ENCODE measurements around the gene LYRM4. TPM values are rescaled to one million over a fixed set of nuclear protein-coding genes. Genes with fewer than 3 reads are reported as not detected.

Gene LYRM4
- total RNA-seq, 2 experiments from 2014 or later: 44.3 to 45.7 TPM

DNA sequence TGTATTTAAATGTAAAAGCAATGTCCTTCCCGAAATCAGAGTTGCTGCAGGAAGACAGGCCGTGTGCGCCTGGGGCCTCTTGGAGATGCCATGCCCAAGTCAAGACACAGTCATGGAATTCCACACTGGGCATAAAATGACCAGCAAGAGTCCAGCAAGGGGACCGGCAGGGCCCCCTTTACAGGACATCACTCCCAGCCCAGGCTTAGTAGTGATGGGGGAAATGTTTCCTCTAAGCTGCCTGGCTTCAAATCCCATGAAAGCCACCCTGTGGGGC is 177.5 kb downstream of the LYRM4 start:
- no peak for DNase-seq
- Mint-ChIP-seq H3K4me1 (peaks cover 2% of the 10 kb centered on the region), H3K9me3 (no peaks in the 10 kb centered on the region), H3K36me3 (no peaks in the 10 kb centered on the region), H3K27me3 (peaks cover 51% of the 10 kb centered on the region), H3K4me3 (no peak overlapping the region), H3K27ac (no peak overlapping the region)

DNA sequence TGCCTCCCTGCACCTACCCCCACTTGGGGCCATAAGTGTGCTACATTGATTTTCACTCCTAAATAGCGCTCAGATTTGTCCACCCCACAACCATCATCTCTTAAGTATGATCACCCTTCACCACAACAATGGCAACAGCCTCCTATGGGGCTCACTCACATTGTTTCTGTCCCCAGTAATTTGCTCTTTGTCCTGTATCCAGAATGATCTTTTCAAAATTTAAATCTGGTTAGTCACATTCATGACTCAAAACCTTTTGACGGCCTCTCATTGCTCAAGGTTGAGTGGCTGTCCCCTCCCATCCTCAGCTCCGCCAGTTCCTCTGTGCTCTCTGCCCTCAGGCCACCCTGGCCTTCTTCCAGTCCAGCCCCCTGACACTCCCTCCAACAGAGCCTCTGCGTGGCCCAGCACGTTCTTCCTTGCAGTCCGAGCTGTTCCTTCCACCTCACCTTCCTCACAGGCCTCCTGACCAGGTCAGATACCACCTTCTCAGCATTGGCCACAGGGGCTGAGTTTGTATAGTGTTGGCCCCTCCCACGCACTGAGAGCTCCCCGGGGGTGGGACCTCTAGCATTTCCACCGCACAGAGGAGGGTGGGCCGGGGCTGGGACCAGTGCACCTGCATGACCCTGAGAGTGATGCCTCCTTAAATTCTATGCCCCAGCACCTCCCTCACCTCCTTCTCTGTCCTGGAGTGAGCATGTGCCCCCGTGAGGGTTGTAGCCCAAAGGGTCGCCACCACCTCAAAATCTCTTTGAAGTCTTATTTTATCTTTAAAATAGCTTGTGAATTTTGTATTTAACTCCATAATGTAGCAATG is 178.1 kb downstream of the LYRM4 start:
- peaks cover 46% of the 10 kb centered on the region for H3K27me3 Mint-ChIP-seq

DNA sequence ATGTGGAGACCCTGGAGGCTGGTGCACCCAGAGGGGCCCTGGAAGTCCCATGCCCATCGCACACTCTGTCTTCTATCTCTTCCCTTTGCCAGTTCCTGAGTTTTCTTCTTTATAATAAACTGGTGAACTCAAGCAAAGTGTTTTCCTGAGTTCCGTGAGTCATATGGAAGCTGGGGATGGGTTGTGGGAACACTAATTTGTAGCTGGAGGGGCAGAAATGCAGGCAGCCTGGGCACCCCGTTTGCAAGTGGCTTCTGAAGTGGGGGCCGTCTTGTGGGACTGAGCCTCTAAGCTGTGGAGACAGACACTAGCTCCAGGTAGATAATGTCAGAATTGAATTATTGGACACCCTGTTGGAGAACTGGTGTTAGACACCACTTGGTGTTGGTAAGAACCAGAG is 178.8 kb downstream of the LYRM4 start:
- H3K27me3 Mint-ChIP-seq: peaks cover 39% of the 10 kb centered on the region
- no peaks in the 10 kb centered on the region for H3K9me3 Mint-ChIP-seq
- H3K4me3 Mint-ChIP-seq: no peak overlapping the region
- H3K4me1 Mint-ChIP-seq: peaks cover 2% of the 10 kb centered on the region
- no peak overlapping the region for H3K27ac Mint-ChIP-seq
- no peaks in the 10 kb centered on the region for H3K36me3 Mint-ChIP-seq
- no peak for DNase-seq

More for the DNA sequence above, 178.1 kb downstream of the LYRM4 start:
- Mint-ChIP-seq H3K36me3 (no peaks in the 10 kb centered on the region), H3K9me3 (no peaks in the 10 kb centered on the region), H3K4me3 (no peak overlapping the region), H3K27ac (no peak overlapping the region), H3K4me1 (peaks cover 2% of the 10 kb centered on the region)
- no peak for DNase-seq

DNA sequence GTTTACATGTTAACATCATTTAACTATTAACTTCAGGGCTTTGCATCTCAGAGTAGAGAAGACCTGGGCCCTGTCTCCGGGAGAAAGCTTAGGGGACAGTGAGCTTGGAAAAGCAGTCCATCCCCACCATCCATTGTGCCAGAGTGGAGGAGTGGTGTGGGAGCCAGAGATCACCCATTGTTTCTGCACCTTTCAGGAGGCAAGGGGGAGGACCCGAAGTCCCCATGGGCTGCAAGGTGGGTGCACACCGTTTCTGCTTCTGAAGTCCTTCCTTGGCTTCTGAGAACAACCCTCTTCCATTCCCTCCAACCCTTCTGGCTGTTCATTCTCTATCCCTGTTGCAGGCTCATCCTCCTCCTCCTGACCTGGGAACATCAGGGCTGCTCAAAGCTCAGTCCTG is 179.6 kb downstream of the LYRM4 start:
- Mint-ChIP-seq H3K4me3 (no peak overlapping the region), H3K27ac (no peak overlapping the region), H3K9me3 (no peaks in the 10 kb centered on the region), H3K27me3 (peaks cover 31% of the 10 kb centered on the region), H3K36me3 (no peaks in the 10 kb centered on the region), H3K4me1 (no peaks in the 10 kb centered on the region)
- DNase-seq: no peak

DNA sequence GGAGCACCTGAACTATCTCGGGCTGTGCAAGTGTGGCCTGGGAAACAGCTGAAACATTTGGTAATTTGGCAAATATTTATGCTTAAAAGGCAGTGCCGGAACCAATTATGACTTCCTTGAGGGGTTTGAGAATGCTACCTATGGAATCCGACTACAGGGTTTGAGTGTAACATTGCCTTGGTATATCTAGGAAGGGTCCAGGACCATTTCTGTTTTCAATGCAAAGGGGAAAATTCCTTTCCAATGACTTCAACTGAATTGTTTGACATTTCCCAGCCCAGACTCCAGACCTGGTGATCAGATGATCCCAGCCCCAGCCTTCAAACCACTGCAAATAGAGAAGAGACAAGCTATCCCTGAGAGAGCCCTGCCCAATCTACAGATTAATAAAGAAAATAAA is 180.2 kb downstream of the LYRM4 start:
- Mint-ChIP-seq H3K36me3 (no peaks in the 10 kb centered on the region), H3K27ac (no peak overlapping the region), H3K27me3 (peaks cover 29% of the 10 kb centered on the region), H3K4me3 (no peak overlapping the region), H3K9me3 (no peaks in the 10 kb centered on the region), H3K4me1 (no peaks in the 10 kb centered on the region)
- DNase-seq: no peak

DNA sequence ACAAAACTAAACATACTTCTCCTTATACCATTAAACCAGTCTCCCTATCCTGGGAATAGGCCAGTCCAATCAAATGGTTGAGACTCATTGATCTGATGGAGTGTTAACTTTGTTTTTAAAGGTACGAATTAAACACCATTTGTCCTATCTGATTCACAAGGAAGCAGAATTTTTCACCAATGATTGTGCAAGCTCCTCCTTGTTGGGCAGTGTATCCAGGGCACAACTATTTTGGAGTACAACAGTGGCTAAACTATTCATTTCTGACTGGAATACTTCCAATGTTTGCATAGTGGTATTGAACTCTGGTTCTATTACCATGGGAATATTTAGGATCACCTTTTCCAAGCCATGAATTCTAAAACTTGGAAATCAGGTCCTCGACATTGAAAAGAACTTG is 181.1 kb downstream of the LYRM4 start:
- no peak for DNase-seq
- H3K4me3 Mint-ChIP-seq: no peak overlapping the region
- H3K36me3 Mint-ChIP-seq: peaks cover 2% of the 10 kb centered on the region
- no peak overlapping the region for H3K27ac Mint-ChIP-seq
- H3K9me3 Mint-ChIP-seq: peaks cover 1% of the 10 kb centered on the region
- H3K4me1 Mint-ChIP-seq: no peaks in the 10 kb centered on the region
- peaks cover 27% of the 10 kb centered on the region for H3K27me3 Mint-ChIP-seq

DNA sequence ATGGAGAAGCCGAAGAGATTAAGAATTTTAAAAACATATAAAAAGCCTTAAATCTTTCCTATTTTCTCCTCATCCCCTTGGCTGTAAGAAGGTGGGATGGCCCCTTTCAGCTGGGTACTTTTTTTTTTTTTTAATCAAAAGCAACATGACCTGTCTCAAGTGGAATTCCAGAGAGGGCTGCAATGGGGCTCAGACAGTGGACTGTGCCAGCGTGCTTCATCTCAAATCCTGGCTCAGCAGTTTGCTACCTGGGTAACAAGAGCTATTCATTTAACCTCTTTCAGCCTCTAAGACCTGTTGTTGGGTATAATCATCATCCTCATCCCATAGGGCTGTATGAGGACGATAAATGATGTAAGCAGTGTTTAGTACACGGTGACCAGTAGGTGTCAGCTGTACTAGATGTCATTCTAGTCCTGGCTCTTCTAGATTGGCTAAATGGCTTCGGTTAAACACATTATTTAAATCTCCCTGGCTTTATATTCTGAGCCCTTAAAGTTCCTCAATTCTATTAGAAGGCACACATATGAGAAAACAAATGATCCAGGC is 182.6 kb downstream of the LYRM4 start:
- no peak for DNase-seq
- Mint-ChIP-seq H3K9me3 (peaks cover 1% of the 10 kb centered on the region), H3K27me3 (peaks cover 21% of the 10 kb centered on the region), H3K4me3 (no peak overlapping the region), H3K36me3 (peaks cover 2% of the 10 kb centered on the region), H3K4me1 (no peaks in the 10 kb centered on the region), H3K27ac (no peak overlapping the region)

DNA sequence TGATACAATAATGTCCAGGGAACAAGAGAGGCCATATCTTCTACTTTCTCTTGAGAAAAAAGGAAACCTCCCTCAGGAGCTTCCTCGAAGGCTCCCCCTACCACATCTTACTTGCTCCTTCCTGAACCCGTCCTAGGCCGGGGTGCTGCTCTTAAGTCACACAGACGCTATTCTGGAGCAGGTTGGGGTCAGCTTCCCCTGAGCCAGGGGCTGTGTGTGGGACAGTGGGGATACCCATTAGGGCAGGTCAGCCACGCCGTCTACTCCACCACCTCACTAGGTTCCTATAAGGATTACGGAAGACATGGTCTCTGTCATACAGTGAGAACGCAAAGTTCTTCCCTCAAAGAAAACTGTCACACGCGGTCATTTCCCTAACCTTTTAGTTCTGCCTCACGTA is 183.8 kb downstream of the LYRM4 start:
- H3K4me3 Mint-ChIP-seq: no peak overlapping the region
- DNase-seq: no peak
- H3K4me1 Mint-ChIP-seq: peaks cover 4% of the 10 kb centered on the region
- H3K27ac Mint-ChIP-seq: no peak overlapping the region
- peaks cover 1% of the 10 kb centered on the region for H3K9me3 Mint-ChIP-seq
- H3K27me3 Mint-ChIP-seq: peaks cover 10% of the 10 kb centered on the region
- H3K36me3 Mint-ChIP-seq: peaks cover 2% of the 10 kb centered on the region

DNA sequence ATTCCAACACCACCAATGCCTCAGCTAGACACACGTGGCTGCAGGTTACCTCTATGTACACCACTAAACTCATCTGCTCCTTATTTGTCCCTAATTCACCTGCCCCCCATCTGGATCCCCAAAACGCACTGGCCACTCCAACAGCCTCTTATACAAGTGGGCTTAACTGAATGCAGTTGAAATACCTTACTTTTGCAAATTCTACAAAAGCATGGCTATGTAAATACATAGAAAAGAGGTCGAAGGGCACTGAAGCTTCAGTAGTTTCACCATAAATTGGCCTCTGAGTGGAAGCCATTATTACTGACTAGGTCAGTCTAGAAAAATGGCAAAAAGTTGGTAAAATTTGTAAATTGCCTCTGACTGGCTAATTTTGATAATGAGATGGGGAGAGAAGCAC is 186.8 kb downstream of the LYRM4 start:
- H3K9me3 Mint-ChIP-seq: peaks cover 1% of the 10 kb centered on the region
- H3K36me3 Mint-ChIP-seq: peaks cover 2% of the 10 kb centered on the region
- no peak overlapping the region for H3K4me3 Mint-ChIP-seq
- no peak overlapping the region for H3K27ac Mint-ChIP-seq
- H3K4me1 Mint-ChIP-seq: peaks cover 4% of the 10 kb centered on the region
- peaks cover 5% of the 10 kb centered on the region for H3K27me3 Mint-ChIP-seq
- DNase-seq: no peak

DNA sequence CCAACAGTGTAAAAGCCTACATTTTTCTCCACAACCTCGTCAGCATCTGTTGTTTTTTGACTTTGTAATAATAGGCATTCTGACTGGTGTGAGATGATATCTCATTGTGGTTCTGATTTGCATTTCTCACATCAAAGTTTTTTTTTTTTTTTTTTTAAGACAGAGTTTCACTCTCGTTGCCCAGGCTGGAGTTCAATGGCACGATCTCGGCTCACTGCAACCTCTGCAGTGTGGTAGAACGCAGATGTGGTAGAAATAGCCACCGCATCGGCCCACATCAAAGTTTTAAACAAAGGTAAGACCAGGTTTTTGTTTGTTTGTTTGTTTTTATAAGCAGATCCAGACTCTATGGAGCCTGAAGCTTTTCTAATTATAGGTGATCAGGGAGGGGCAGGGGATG is 188.3 kb downstream of the LYRM4 start:
- no peak overlapping the region for H3K4me3 Mint-ChIP-seq
- H3K27me3 Mint-ChIP-seq: peaks cover 5% of the 10 kb centered on the region
- peaks cover 2% of the 10 kb centered on the region for H3K9me3 Mint-ChIP-seq
- H3K4me1 Mint-ChIP-seq: peaks cover 4% of the 10 kb centered on the region
- H3K27ac Mint-ChIP-seq: no peak overlapping the region
- DNase-seq: no peak
- peaks cover 2% of the 10 kb centered on the region for H3K36me3 Mint-ChIP-seq

DNA sequence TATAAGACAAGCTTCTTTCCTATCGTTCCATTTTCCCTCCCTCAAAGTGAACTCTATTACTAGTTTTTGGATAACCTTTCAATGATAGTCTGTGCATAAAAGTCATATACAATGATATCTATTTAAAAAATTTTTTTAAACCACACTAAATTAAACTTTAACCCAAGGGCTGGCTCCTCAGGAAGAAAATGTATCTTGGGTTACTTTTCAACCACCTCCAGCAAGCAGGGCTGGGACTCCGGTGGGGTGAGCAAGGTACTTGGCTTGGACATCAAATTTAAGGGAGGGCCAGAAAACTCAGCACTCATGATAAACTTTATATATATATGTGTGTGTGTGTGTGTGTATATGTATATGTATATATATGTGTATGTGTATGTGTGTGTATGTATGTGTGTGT is 189.5 kb downstream of the LYRM4 start:
- no peak overlapping the region for H3K27ac Mint-ChIP-seq
- DNase-seq: no peak
- H3K4me1 Mint-ChIP-seq: peaks cover 4% of the 10 kb centered on the region
- peaks cover 2% of the 10 kb centered on the region for H3K36me3 Mint-ChIP-seq
- peaks cover 5% of the 10 kb centered on the region for H3K27me3 Mint-ChIP-seq
- peaks cover 3% of the 10 kb centered on the region for H3K9me3 Mint-ChIP-seq
- H3K4me3 Mint-ChIP-seq: no peak overlapping the region

DNA sequence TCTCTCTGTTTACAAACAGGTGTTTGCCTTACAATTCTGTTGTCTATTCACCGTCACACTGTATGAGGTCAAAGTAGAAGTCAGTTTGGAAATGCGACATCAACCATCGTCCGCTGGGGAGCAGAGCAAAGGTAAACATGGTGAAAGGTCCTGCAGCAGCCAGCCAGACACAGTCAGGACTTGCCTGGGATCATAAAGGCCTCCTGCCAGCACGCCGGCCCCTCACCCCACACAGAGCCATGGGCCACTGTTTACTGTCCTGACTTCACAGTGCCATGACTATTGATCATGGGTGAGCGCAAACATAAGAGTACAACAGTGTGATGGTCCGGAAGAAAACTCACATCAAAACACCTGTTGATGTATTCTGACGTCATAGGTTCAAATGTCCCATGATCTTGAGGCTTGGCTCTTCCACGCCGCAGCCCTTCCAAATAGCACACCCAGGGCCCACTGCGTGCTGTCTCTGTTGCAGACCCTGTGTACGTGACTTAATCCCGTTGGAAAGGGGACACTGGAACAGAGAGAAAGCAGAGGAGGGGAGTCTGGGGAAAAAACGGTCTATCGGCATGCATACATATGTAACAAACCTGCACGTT is 192.5 kb downstream of the LYRM4 start:
- H3K9me3 Mint-ChIP-seq: peaks cover 2% of the 10 kb centered on the region
- no peak for DNase-seq
- no peak overlapping the region for H3K4me3 Mint-ChIP-seq
- no peaks in the 10 kb centered on the region for H3K36me3 Mint-ChIP-seq
- H3K27me3 Mint-ChIP-seq: no peaks in the 10 kb centered on the region
- H3K4me1 Mint-ChIP-seq: peaks cover 4% of the 10 kb centered on the region
- no peak overlapping the region for H3K27ac Mint-ChIP-seq

DNA sequence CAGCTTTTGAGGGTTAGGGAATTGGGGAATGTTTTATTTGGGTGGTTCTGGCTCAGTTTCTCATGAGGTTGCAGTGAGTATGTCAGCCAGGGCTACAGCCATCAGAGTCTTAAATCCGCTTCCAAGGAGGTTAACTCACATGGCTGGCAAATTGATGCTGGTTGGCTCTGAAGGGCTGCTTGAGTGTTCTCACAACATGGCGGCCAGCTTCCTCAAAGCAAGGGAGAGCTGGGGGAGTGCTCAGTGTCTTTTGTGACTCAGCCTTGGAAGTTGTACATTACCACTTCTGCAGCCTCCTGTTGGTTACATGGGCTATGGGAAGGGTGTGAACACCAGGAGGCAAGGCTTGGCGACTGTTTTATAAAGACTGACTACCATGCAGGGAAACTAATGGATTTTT is 193.4 kb downstream of the LYRM4 start:
- Mint-ChIP-seq H3K4me1 (peaks cover 1% of the 10 kb centered on the region), H3K4me3 (no peak overlapping the region), H3K36me3 (no peaks in the 10 kb centered on the region), H3K27ac (no peak overlapping the region), H3K27me3 (no peaks in the 10 kb centered on the region), H3K9me3 (peaks cover 2% of the 10 kb centered on the region)
- no peak for DNase-seq

DNA sequence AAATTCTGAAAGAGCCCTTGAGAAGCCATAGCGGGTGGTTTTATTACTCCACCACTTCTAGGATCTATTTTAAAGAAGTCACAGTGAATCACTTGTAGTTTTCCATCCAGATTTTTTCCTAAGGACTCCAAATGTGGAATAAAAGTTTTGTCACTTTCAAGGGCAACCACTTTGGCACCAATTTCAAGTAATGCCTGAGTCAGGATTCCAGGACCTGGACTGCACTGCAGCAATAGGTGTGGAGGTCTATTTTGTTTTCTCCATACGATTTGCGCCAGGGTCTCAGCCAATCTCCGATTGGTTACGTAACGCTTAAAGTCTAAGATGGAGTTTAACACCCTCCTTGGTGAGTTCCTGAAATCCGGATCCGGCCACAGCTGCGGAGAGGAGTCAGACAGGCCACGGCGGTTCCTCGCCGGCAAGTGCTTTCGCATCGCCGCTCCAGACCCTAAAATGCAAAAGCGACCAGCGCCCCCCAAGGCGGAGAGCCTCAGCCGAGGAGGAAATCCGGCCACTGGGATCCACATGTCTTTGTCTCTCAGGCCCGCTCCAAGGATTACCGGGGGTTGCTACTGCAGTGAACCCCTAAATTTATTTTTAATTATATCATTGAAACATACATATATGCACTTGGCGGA is 194.2 kb downstream of the LYRM4 start:
- H3K27ac Mint-ChIP-seq: no peak overlapping the region

DNA sequence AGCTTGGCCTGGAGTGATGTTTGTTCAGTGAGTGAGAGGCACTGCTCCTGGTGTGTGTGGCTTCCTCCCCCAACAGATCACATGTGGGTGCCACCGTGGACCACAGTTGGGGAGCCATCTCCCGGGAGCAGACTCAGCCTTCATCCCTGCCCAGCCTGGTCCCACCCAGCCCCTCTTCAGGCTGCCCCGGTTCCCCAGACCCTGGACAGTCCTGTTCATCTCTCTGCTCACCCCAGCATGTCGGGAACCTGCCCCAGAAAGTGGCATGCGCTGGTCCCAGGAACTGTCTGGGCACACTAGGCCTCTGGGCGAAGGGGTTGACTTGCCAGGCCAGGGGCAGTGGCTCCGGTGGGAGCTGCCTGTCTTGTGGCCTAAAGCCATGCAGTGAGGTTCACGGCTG is 197.1 kb downstream of the LYRM4 start:
- no peak overlapping the region for H3K4me3 Mint-ChIP-seq
- no peak for DNase-seq

More for the DNA sequence above, 194.2 kb downstream of the LYRM4 start:
- H3K9me3 Mint-ChIP-seq: peaks cover 2% of the 10 kb centered on the region
- H3K4me3 Mint-ChIP-seq: no peak overlapping the region
- DNase-seq: no peak
- H3K27me3 Mint-ChIP-seq: no peaks in the 10 kb centered on the region
- no peaks in the 10 kb centered on the region for H3K36me3 Mint-ChIP-seq
- no peaks in the 10 kb centered on the region for H3K4me1 Mint-ChIP-seq

More for the DNA sequence above, 197.1 kb downstream of the LYRM4 start:
- H3K4me1 Mint-ChIP-seq: no peaks in the 10 kb centered on the region
- no peak overlapping the region for H3K27ac Mint-ChIP-seq
- peaks cover 2% of the 10 kb centered on the region for H3K9me3 Mint-ChIP-seq
- H3K27me3 Mint-ChIP-seq: peaks cover 4% of the 10 kb centered on the region
- no peaks in the 10 kb centered on the region for H3K36me3 Mint-ChIP-seq
